Fibroblast of skin of abdomen (primary cell): ENCODE measurements around the gene GFI1B.
"Not testable (repeated sequence)": the region's sequence is repeated elsewhere in the genome, so short reads cannot be mapped to it uniquely, and the experiment has no call there.

Source experiments
- DNase-seq: peaks from one replicate; pipeline ENCODE4 v3.0.0-alpha.2; 2013

Gene GFI1B

DNA sequence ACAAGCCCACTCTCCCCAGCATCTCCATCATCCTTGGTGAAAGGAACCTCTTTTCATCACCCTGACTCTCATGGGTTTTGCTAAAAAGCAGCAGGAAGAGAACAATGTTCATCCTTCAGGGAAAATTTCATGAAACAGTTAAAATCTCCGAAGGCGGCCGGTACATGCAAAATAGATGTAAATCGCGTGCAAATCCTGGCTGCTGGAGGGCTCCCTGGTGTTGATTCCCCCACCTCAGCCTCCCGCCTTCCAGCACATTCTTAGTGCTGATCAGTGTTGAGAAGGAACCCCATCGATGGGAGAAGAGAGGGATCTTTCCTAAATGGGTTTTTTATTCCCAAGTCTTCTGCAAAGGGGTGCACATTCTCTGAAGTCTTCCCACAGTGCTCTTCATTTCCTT, 8.7 kb upstream of the GFI1B start:
- DNase-seq: no peak

DNA sequence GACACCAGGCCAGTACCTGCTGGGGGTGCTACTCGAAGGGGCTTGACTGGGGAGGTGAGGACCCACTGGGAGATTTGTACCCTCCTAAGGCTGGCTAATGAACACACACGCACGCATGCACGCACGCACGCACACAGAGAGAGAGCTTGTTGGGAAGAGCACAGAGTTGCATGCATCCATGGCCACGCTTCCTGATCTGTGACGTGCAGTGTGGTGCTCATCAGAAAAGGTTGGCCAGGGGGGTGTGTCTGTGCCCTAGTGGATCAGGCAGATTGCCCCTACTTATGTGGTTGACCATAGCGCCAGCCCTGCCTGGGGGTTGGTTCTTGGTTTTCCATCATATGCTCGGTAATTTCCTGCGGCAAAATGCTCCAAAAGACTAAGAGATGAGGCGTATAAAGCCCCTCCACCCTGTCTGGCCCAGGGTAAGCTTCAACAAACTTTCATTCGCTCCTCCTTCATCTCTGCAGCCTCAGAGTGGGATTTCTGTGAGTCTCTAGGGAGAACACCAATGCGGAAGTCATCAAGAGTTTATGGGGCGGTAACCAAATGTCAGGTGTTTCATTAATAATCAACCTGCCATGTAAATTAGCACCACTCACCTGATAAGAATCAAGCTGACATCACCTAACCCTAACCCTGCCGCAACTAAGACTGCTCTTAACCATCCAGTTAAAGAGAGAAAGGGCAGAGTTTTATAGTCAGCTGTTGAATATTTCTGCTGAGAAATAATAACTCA, 8.0 kb upstream of the GFI1B start:
- no peak for DNase-seq

DNA sequence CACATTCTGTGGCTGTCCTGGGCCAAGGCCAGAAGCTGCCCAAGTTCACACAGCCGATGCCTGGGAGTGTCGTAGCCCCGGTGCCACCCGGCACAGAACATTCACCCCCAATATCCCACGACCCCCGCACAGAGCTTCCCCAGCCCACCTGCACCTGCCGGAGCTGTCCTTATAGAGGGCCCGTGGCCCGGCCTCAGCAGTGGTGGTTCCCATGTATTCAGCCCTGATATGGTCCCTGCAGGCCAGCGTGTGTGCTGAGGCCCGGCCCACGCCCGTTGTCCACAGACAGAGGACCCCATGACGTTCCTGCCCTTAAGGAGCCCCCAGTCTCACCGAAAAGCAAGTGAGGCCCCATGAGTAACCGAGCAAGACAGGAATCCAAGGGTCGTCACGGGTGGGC, 5.3 kb upstream of the GFI1B start:
- DNase-seq: no peak

DNA sequence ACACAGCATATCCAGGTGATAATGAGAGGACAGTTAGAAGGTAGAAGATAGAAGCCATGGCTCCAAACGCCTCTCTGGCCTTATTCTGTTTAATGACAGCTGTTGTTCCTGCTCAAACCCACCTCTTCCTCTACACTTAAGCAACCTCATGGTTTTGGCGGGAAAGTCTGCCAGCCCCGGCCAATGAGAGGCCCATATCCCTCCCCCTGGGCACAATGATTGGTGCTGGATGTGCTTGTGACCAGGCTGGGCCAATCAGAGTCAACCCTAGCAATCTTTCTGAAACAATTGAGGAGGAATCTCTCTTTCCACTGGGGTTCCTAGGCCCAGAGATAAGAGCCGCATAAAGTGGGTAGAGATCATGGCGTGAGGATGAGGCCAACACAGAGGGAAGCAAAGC, 4.8 kb upstream of the GFI1B start:
- DNase-seq: peak; percentile 14

DNA sequence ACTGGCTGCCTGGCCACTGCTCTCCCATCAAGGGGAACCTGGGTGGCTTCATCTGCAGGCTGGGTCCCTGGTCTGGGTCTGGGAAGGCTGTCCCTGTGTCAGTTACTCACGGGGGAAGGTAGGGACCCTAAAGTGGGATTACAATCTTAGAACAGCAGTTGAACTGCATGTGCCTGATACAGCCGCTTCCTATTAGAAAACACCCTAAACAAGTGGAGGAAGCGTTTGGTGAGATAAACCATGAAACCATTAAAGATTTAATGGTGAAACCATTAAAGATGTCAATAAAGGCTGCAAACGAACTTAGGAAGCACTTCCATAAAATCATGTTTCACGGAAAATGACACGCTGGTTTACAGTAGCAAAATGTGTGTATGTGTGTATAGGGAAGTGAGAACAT, 2.5 kb upstream of the GFI1B start:
- DNase-seq: no peak

DNA sequence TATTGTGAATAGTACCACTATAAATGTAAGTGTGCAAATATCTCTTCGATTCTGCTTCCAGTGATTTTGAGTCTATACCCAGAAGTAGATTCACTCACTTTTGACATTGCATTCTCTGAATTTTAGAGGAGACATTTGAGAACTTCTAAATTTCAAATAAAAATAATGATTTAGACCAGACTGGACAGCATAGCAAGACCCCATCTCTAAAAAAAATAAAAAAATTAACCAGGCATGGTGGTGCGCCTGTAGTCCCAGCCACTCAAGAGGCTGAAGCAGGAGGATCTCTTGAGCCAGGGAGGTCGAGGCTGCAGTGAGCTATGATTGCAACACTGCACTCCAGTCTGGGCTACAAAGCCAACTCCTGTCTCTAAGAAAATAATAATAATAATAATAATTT, 1.9 kb upstream of the GFI1B start:
- DNase-seq: no peak

DNA sequence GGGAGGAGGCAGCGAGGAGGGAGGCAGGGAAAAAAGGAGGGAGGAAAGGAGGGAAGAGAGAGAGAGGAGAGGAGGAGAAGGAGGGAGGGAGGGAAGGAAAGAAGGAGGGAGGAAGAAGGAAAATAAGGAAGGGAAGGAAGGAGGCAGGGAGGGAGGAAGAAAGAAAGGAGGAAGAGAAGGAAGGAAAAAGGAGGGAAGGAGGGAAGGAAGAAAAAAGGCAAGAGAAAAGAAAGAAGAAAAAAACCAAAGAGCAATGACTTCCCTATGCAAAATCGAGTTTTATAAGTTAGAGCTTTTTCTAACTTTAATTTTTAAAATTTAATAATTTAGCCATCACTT, 413 bp upstream of the GFI1B start:
- no peak for DNase-seq

DNA sequence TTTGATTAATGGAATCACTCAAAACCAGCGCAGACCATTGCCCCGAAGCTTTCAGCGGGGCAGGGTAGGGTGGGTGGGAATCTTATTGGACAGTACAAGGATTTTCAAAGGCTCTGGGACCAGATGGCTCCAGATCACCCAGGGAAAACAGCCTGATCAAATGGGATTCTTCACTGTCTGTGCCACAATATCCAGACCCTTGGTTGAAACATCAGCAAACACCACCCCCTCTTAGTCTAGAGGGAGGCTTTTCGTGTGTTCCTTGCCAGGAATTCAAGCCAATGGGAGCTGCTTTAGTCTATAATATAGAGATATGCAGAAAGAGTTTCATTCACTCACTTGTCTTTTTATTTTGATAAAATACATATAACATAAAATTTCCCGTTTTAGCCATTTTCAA, 1.7 kb downstream of the GFI1B start:
- DNase-seq: no peak

DNA sequence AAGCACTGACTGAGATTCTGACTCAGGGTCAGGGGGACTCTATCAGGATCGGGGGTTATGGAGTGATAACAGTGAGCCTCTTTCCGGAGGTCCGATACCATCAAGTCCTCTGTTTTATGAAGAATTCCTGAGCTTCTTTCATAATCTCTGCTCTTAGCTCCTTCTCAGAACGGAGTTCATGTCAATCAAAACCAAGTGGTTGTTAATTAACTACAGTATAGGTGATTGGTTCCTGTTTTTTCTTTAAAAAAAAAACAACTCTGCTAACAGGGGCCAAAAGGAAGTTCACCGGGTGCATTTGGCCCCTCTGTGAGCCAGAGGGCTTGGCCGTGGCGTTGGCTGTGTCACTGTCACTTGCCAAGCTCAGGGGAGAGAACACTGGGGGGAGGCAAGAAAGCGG, 4.0 kb downstream of the GFI1B start:
- no peak for DNase-seq

DNA sequence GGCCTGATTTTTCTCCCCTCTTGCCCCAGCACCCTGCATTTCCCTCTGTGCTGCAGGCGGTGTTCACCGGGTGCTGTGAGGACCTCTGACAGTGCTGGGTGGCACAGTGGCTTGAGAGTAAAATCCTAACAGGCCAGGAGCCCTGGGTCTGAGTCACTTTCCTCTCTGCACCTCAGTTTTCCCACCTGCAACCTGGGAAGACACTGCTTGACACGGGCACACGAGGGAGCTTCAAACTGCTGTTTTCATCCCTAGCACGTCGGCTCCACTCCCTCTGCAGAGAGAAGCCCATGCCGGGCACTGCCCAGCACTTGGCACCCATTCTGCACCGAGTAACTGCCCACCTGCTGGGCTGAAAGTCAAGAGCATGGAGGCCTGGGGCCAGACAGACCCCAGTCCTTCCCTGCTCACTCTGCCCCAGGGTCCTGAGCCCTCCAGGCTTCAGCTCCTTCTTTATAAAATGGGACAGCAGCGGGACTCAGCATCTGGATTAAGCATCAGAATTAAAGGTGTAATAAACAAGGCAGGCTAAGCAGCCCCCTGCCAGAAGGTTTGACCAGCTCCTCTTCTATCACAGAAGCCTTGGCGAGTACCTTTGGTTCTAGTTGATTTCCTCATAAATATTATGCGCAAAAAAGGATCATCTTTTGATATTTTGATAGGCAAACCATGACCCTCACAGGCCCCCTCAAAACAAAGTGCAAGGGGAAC, 5.2 kb downstream of the GFI1B start:
- DNase-seq: no peak

DNA sequence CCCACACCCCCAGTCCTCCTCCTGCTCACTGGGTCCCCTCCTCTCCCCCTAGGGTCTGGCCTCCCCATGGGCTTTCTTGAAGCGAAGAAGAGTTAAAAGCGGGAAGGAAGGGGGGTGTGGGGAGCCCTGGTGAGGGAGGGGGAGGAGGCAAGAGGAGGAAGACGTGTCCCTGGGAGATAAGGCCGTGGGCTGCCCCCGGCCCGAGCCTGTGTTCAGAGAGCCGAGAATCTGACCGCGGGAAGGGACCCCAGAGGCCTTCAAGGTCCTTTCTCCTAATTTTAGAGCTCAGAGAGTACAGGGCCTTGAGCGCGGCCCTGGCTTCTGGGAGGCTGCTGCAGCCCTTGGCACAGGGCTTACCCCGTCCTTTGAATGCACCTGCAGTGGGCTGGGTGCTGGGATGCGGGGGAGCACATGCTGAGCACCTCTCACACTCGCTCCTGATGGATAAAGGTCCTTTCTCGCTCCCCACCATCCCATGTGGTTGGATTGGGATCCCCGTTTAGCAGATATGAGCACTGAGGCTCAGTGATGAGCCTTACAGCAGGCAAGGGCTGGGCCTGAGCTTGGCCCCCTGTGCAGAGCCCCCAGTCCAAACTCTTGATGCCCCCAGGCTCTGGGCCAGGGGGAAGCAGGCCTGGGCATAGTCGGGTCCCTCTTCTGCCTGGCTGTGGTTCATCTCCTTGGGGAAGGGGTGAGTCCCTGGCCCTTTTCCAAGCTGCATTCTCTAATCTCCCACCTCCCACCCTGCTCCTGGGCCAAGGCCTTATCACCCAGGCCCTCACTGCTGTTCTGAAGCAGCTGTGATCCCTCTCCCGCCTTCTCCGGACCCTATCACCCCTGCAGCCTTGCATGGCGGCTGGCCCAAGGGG, 5.9 kb downstream of the GFI1B start:
- DNase-seq: no peak

DNA sequence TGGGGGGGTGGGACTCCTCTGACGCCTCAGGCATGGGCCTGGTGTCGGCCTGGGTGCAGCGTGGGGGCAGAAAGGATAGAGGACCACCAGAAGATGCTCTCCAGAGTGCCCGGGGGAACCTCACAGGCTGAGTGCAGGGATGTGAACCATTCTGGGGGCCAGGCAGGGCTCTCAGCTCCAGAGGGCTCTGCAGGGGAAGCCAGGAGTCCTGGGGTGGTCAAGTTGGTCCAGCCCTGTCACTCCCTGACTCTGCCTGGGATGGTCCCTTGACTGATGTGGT, 6.5 kb downstream of the GFI1B start:
- DNase-seq: no peak

DNA sequence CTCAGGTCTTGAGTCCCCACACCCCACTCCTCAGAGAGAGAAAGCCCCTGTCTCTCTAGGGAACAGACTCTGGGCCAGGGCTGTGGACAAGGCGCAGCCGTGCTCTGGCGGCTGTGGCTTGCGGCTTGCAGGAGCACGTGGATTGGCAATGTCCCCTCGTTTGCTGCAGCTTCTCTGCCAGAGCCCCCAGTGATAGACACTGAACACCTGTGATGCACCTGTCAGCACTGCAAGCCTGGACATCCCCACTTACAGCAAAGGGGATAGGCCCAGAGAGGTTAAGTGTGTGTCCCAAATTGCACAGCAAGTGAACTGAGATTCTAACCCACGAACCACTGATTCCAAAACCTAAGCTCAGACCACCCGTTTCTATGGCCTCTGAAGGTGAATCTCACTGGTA, 7.0 kb downstream of the GFI1B start:
- no peak for DNase-seq

DNA sequence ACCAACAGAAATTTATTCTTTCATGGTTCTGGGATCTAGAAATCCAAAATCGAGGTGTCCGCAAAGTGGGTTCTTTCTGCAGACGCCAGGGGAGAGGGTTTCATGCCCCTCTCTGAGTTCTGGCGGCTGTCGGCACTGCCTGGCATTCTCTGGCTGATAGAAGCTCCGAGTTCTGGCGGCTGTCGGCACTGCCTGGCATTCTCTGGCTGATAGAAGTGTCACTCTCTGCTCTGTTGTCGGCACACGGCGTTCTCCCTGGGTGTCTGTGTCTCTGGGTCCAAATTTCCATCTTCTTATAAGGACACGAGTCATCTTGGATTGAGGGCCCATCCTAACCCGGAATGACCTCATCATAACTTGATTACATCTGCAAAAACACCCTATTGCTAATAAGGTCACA, 7.6 kb downstream of the GFI1B start:
- no peak for DNase-seq

DNA sequence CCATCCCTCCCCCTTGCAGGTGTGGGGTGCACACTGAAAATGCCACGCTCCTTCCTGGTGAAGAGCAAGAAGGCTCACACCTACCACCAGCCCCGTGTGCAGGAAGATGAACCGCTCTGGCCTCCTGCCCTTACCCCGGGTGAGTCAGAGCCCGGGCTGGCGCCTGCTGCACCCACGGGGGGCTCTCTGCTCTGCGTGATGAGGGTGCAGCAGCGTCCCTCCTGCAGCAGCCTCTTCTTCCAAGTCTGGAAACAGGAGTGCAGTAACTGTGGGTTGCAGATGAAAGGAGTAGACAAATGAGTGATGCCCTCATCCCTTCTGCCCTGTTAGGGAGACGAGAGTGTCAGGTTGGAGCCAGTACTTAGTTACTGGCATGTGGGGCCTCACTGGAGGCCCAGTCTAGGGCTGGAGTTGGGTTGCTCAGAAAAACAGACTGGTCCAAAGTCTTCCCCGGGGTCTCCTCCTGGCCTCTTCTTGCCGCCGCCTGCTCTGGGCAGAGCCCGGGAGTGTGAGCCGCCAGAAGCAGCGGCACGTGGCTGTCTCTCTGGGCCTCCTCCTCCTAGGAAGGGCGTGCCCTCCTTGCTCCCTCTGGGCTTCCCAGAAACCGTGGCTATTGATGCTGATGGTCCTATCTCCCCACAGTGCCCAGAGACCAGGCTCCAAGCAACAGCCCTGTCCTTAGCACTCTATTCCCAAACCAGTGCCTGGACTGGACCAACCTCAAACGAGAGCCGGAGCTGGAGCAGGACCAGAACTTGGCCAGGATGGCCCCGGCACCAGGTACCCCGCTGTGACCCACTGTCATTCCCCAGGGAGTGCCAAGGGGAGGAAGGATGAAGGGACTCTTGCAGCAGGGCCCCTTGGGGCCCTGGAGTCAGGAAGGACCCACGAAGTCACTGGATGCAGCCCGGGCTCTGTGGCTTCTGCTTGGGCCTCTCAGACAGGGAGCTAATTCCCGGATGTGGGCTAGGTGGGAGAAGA, 8.4 kb downstream of the GFI1B start:
- DNase-seq: no peak

DNA sequence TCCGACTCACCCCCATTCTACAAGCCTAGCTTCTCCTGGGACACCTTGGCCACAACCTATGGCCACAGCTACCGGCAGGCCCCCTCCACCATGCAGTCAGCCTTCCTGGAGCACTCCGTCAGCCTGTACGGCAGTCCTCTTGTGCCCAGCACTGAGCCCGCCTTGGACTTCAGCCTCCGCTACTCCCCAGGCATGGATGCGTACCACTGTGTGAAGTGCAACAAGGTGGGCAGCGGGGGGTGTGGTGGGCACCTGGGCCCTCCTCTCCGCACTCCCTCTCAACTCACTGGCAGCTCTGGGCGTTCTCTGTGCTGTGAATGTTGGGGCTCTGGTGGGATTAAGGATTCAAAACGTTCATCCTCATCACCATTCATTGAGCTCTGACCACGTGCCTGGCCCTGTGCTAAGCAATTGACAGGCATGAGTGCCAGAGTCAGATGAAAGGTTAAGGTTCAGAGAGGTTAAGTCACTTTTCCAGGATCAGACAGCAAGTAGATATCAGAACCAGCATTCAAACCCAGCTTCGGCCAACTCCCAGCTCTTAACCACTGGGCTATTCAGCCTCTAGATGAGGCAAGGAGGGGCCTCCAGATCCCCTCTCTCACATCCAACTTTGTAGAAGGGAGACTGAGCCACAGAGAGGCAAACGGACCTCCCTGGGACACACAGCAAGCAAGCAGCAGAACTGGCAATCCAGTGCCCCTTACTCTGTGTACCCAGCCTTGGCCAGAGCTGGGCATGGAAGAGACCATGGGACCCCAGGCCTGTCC, 9.9 kb downstream of the GFI1B start:
- DNase-seq: no peak

DNA sequence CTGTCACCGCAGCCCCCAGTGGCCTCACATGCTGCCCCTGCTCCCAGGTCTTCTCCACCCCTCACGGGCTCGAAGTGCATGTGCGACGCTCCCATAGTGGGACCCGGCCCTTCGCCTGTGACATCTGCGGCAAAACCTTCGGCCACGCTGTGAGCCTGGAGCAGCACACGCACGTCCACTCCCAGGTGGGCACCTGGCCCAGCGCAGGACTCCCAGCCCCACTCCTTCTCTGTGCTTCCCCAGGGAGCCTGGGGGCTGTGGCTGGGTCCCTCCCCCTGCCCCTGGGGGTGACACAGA, 10.5 kb downstream of the GFI1B start:
- no peak for DNase-seq

DNA sequence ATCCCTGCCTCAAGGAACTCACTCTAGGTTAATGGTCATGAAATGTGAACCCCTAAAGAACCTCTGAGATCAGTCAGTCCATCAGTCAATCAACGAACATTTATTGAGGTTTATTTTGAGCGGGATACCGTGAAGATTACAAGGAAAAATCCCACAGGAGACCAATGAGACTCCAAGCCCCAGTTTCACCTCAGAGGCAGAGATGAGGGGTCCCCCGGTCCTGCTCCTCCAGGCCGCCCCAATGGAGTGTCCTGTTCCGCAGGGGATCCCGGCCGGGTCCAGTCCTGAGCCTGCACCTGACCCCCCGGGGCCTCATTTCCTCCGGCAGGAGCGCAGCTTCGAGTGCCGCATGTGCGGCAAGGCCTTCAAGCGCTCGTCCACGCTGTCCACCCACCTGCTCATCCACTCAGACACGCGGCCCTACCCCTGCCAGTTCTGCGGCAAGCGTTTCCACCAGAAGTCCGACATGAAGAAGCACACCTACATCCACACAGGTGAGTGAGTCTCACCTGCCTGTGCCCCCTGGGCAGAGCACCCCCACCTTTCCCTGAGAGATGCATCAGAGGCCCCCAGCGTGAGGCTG, 11.0 kb downstream of the GFI1B start:
- no peak for DNase-seq

DNA sequence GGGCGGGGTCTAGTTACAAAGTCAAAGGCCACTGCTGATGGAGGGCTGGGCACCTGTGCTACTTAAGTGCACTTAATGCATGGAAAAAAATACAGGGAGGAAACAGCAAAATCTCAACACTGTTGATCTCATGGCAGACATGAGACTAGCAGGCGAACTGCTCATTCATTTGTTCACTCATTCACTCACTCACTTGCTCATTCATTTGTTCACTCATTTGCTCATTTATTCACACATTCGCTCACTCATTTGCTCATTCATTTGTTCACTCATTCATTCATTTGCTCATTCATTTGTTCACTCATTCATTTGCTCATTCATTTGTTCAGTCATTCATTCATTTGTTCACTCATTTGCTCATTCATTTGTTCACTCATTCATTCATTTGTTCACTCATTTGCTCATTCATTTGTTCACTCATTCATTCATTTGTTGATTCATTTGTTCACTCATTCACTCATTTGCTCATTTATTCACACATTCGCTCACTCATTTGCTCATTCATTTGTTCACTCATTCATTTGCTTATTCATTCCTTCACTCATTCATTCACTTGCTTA, 11.6 kb downstream of the GFI1B start:
- not testable (repeated sequence) for DNase-seq

DNA sequence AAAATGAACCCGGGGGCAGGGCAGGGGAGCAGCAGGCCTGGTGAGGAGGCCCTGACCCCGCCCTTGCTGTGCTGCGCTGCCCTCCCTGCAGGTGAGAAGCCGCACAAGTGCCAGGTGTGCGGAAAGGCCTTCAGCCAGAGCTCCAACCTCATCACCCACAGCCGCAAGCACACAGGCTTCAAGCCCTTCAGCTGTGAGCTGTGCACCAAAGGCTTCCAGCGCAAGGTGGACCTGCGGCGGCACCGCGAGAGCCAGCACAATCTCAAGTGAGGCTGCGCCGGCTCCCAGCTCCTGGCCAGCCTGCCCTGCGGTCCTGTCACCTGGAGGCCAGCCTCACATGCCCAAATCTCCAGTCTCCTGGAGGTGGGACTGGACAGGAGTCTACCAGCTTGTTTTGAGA, 12.3 kb downstream of the GFI1B start:
- DNase-seq: no peak
